GM19351 (cell line): ENCODE results near the gene PIP5K1B.
A peak's percentile ranks its signal among the peaks of the same experiment; 100 is the strongest.

ENCODE experiments used
- ATAC-seq: cut with Tn5 transposase; IDR thresholded peaks from one replicate; pipeline ENCODE4 v1.9.1; 2021; ENCODE audit warnings: mild to moderate bottlenecking, moderate library complexity; ENCODE audit not compliant: unreplicated experiment

PIP5K1B gene

GRCh38 chr9:68769852-68770251, 64.8 kb downstream of the PIP5K1B start:
- ATAC-seq, result no peak

- ATAC-seq, result no peak
Observed at GRCh38 chr9:68771376-68771775, 66.3 kb downstream of the PIP5K1B start.

- no peak for ATAC-seq
Observed at GRCh38 chr9:68775003-68775730, 70.1 kb downstream of the PIP5K1B start.

GRCh38 chr9:68777070-68777763, 72.2 kb downstream of the PIP5K1B start:
- no peak for ATAC-seq

GRCh38 chr9:68778635-68779034, 73.6 kb downstream of the PIP5K1B start:
- ATAC-seq, result no peak

GRCh38 chr9:68779558-68780379, 74.7 kb downstream of the PIP5K1B start:
- peak; percentile 82 for ATAC-seq

- ATAC-seq, result no peak
Observed at GRCh38 chr9:68780380-68780712, 75.3 kb downstream of the PIP5K1B start.

GRCh38 chr9:68780720-68781119, 75.7 kb downstream of the PIP5K1B start:
- no peak for ATAC-seq

- ATAC-seq, result no peak
Observed at GRCh38 chr9:68781928-68782327, 76.9 kb downstream of the PIP5K1B start.

GRCh38 chr9:68782546-68782945, 77.5 kb downstream of the PIP5K1B start:
- no peak for ATAC-seq

GRCh38 chr9:68785965-68786364, 80.9 kb downstream of the PIP5K1B start:
- ATAC-seq, result no peak

GRCh38 chr9:68791169-68791568, 86.1 kb downstream of the PIP5K1B start:
- no peak for ATAC-seq

- peak; percentile 97 for ATAC-seq
Observed at GRCh38 chr9:68793605-68794343, 88.7 kb downstream of the PIP5K1B start.

- ATAC-seq, result no peak
Observed at GRCh38 chr9:68794898-68795297, 89.9 kb downstream of the PIP5K1B start.

- ATAC-seq, result no peak
Observed at GRCh38 chr9:68795411-68795810, 90.4 kb downstream of the PIP5K1B start.

GRCh38 chr9:68797116-68797515, 92.1 kb downstream of the PIP5K1B start:
- no peak for ATAC-seq

GRCh38 chr9:68798423-68798822, 93.4 kb downstream of the PIP5K1B start:
- ATAC-seq, result no peak

- no peak for ATAC-seq
Observed at GRCh38 chr9:68800836-68801235, 95.8 kb downstream of the PIP5K1B start.

- ATAC-seq, result peak; percentile 98
Observed at GRCh38 chr9:68802525-68803015, 97.5 kb downstream of the PIP5K1B start.

- no peak for ATAC-seq
Observed at GRCh38 chr9:68804911-68805889, 100.2 kb downstream of the PIP5K1B start.
